Fibroblast of upper back skin (primary cell): Measurements from ENCODE around the gene LDLRAD4.

Experiments
- DNase-seq: peaks from one replicate; pipeline ENCODE4 v3.0.0-alpha.2; 2013

LDLRAD4 gene

GRCh38 chr18:13416848-13417247 lies 198.3 kb downstream of the LDLRAD4 start:
- no peak for DNase-seq

GRCh38 chr18:13418013-13418710 lies 199.6 kb downstream of the LDLRAD4 start:
- no peak for DNase-seq

- DNase-seq, result no peak
These were observed 202.6 kb downstream of the LDLRAD4 start for GRCh38 chr18:13420969-13421686.

GRCh38 chr18:13422541-13423147 lies 204.1 kb downstream of the LDLRAD4 start:
- no peak for DNase-seq

GRCh38 chr18:13423352-13423751 lies 204.8 kb downstream of the LDLRAD4 start:
- no peak for DNase-seq

- no peak for DNase-seq
These were observed 205.8 kb downstream of the LDLRAD4 start for GRCh38 chr18:13424363-13424762.

GRCh38 chr18:13425357-13426091 lies 207.0 kb downstream of the LDLRAD4 start:
- DNase-seq, result no peak

- no peak for DNase-seq
These were observed 208.8 kb downstream of the LDLRAD4 start for GRCh38 chr18:13427354-13427753.

GRCh38 chr18:13428319-13428718 lies 209.8 kb downstream of the LDLRAD4 start:
- DNase-seq, result no peak

- no peak for DNase-seq
These were observed 210.5 kb downstream of the LDLRAD4 start for GRCh38 chr18:13429016-13429415.

GRCh38 chr18:13429884-13430510 lies 211.4 kb downstream of the LDLRAD4 start:
- DNase-seq, result no peak

- DNase-seq, result no peak
These were observed 212.1 kb downstream of the LDLRAD4 start for GRCh38 chr18:13430663-13431062.

GRCh38 chr18:13431886-13432285 lies 213.3 kb downstream of the LDLRAD4 start:
- DNase-seq, result no peak

GRCh38 chr18:13433125-13433524 lies 214.6 kb downstream of the LDLRAD4 start:
- no peak for DNase-seq

- DNase-seq, result no peak
These were observed 215.1 kb downstream of the LDLRAD4 start for GRCh38 chr18:13433685-13434084.

- no peak for DNase-seq
These were observed 216.3 kb downstream of the LDLRAD4 start for GRCh38 chr18:13434854-13435253.

- DNase-seq, result peak; percentile 81
These were observed 217.2 kb downstream of the LDLRAD4 start for GRCh38 chr18:13435586-13436333.

GRCh38 chr18:13436576-13436975 lies 218.0 kb downstream of the LDLRAD4 start:
- no peak for DNase-seq

- DNase-seq, result no peak
These were observed 218.5 kb downstream of the LDLRAD4 start for GRCh38 chr18:13437034-13437433.

- no peak for DNase-seq
These were observed 219.4 kb downstream of the LDLRAD4 start for GRCh38 chr18:13437796-13438506.

GRCh38 chr18:13438507-13439056 lies 220.0 kb downstream of the LDLRAD4 start:
- no peak for DNase-seq
